HepG2 (cell line): Measurements from ENCODE around the gene DNAJB8. TPM values are rescaled to one million over a fixed set of nuclear protein-coding genes. Genes with fewer than 3 reads are reported as not detected.

Experiments
- ATAC-seq: fragments of 200-7000 bp; cut with Tn5 transposase; 3 replicates; pipeline ENCODE4 v1.9.1; 2020; ENCODE audit warnings: mild to moderate bottlenecking, moderate library complexity
- BruUV-seq: library from RNA; stranded (reverse); fragments of 400-500 nt; replicated peaks from 2 replicates; lab custom pipeline; 2021; lab: Mats Ljungman, UMichigan
- CTCF ChIA-PET: fragments of 300-600 bp; formaldehyde crosslinking; extraction: SDS; loops from one replicate; lab custom pipeline; 2021; ENCODE audit warnings: low total read pairs, inconsistent platforms, low intra/inter-chr PET ratio; lab: Yijun Ruan, JAX
- POLR2A ChIA-PET: fragments of 350-600 bp; sonication (Branson Sonifier 250); formaldehyde crosslinking; loops from one replicate; lab custom pipeline; 2020; ENCODE audit warnings: antibody characterized with exemption, inconsistent platforms; lab: Yijun Ruan, JAX
- DNase-seq: peaks from one replicate; pipeline ENCODE4 v3.0.0-alpha.2; 2015; ENCODE audit warnings: low spot score
- FAIRE-seq: peaks from 3 replicates; lab custom pipeline; 2011; peaks lifted over from hg19 to GRCh38; lab: Jason Lieb, UNC
- H2AFZ ChIP-seq: one replicate; pipeline ENCODE4 v1.6.1; 2011; ENCODE audit warnings: low read length, inconsistent platforms
- H3K27ac ChIP-seq: fragments of 300-600 bp; 3 replicates; pipeline ENCODE4 v1.8.0; 2011; ENCODE audit warnings: mixed run types, mild to moderate bottlenecking, mixed read lengths, low read length, inconsistent platforms; ENCODE audit not compliant: insufficient read depth; ENCODE audit errors: extremely low read length
- H3K27me3 ChIP-seq, 2 experiments: fragments of 200-600 bp in 1 of 2; 2 replicates in 1 of 2; 3 replicates in 1 of 2; pipeline versions ENCODE4 v1.6.0 to v1.8.0; 2011; ENCODE audit warnings: low read length in 2 of 2, mild to moderate bottlenecking in 2 of 2, moderate library complexity in 2 of 2, inconsistent platforms in 1 of 2; ENCODE audit not compliant: insufficient read depth in 2 of 2, control insufficient read depth in 1 of 2
- H3K36me3 ChIP-seq, 2 experiments: fragments of 200-600 bp in 1 of 2; replicated peaks in 1 of 2; 2 replicates in 1 of 2; 3 replicates in 1 of 2; pipeline versions ENCODE4 v1.5.1 to v1.8.0; 2011; ENCODE audit warnings: low read length in 2 of 2, inconsistent platforms in 1 of 2; ENCODE audit not compliant: insufficient read depth in 2 of 2, control insufficient read depth in 1 of 2
- H3K4me1 ChIP-seq: 2 replicates; pipeline ENCODE4 v1.5.1; 2012; ENCODE audit warnings: low read length, inconsistent platforms; ENCODE audit not compliant: insufficient read depth
- H3K4me2 ChIP-seq: 2 replicates; pipeline ENCODE4 v1.6.0; 2011; ENCODE audit warnings: low read depth, low read length, inconsistent platforms
- H3K4me3 ChIP-seq, 3 experiments: fragments of 200-600 bp in 1 of 3; sonication (generic), shearing (Covaris generic) in 1 of 3; replicated peaks in 1 of 3; 2 replicates each; pipeline ENCODE4 v1.5.1; 2011 to 2016; ENCODE audit warnings: low read length in 3 of 3, inconsistent platforms in 2 of 3, low read depth in 2 of 3, mild to moderate bottlenecking in 2 of 3, control low read depth in 1 of 3, mixed read lengths in 1 of 3; ENCODE audit not compliant: insufficient read depth in 1 of 3
- H3K79me2 ChIP-seq: one replicate; pipeline ENCODE4 v1.6.1; 2011; ENCODE audit warnings: low read length, inconsistent platforms; ENCODE audit not compliant: insufficient read depth
- H3K9ac ChIP-seq: 2 replicates; pipeline ENCODE4 v1.6.0; 2011; ENCODE audit warnings: mild to moderate bottlenecking, low read depth, low read length, inconsistent platforms; ENCODE audit not compliant: insufficient read depth
- H3K9me3 ChIP-seq: 2 replicates; pipeline ENCODE4 v1.5.1; 2012; ENCODE audit warnings: mild to moderate bottlenecking, low read length
- H4K20me1 ChIP-seq: 2 replicates; pipeline ENCODE4 v1.6.0; 2011; ENCODE audit warnings: inconsistent platforms, mild to moderate bottlenecking, low read length, moderate library complexity; ENCODE audit not compliant: insufficient read depth
- ATM ChIP-seq: fragments of 450-650 bp; IDR thresholded peaks from 2 replicates; pipeline ENCODE4 v1.7.1; 2017; ENCODE audit warnings: mild to moderate bottlenecking, borderline replicate concordance
- CBFB ChIP-seq: sonication (generic); formaldehyde crosslinking; IDR thresholded peaks from 2 replicates; pipeline ENCODE4 v1.4.0; 2020; ENCODE audit warnings: missing genetic modification reagents
- CEBPG ChIP-seq: IDR thresholded peaks from 2 replicates; pipeline ENCODE4 v1.6.1; 2016
- EED ChIP-seq: sonication (generic); formaldehyde crosslinking; IDR thresholded peaks from 2 replicates; pipeline ENCODE4 v1.5.0; 2020; ENCODE audit warnings: mild to moderate bottlenecking, missing genetic modification reagents
- IRX3 ChIP-seq: sonication (generic); formaldehyde crosslinking; IDR thresholded peaks from 2 replicates; pipeline ENCODE4 v1.8.1; 2023; ENCODE audit warnings: mild to moderate bottlenecking, low read depth, missing genetic modification reagents, borderline replicate concordance
- PHF8 ChIP-seq: sonication (generic); formaldehyde crosslinking; IDR thresholded peaks from 2 replicates; pipeline ENCODE4 v1.5.0; 2020; ENCODE audit warnings: missing genetic modification reagents
- SMC3 ChIP-seq: IDR thresholded peaks from 2 replicates; pipeline ENCODE4 v1.6.1; 2011; ENCODE audit warnings: low read length, improper control_type of control experiment
- USF2 ChIP-seq, 2 experiments: sonication (generic) in 1 of 2; formaldehyde crosslinking in 1 of 2; IDR thresholded peaks; 2 replicates each; pipeline versions ENCODE4 v1.5.1 to v1.6.1; 2011 to 2020; ENCODE audit warnings: borderline replicate concordance in 1 of 2, low read depth in 1 of 2, low read length in 1 of 2, mild to moderate bottlenecking in 1 of 2, missing genetic modification reagents in 1 of 2, moderate library complexity in 1 of 2
- ZNF160 ChIP-seq: sonication (generic); formaldehyde crosslinking; IDR thresholded peaks from 2 replicates; pipeline ENCODE4 v1.8.0; 2022; ENCODE audit warnings: mild to moderate bottlenecking, inconsistent platforms, missing genetic modification reagents
- ZNF30 ChIP-seq: sonication (generic); formaldehyde crosslinking; IDR thresholded peaks from 2 replicates; pipeline ENCODE4 v1.5.0; 2020; ENCODE audit warnings: mild to moderate bottlenecking, missing genetic modification reagents
- ZNF510 ChIP-seq: sonication (generic); formaldehyde crosslinking; IDR thresholded peaks from 2 replicates; pipeline ENCODE4 v1.4.0; 2020; ENCODE audit warnings: low read depth, mild to moderate bottlenecking, missing genetic modification reagents
- ZSCAN5A ChIP-seq: sonication (generic); formaldehyde crosslinking; IDR thresholded peaks from 2 replicates; pipeline ENCODE4 v1.8.0; 2022; ENCODE audit warnings: mild to moderate bottlenecking, missing genetic modification reagents, borderline replicate concordance
- WGBS: methylation state at CpG from one replicate; pipeline ENCODE4 v1.1.6; 2017; ENCODE audit warnings: low lambda C conversion rate; 5-methylcytosine and 5-hydroxymethylcytosine counted together
- in situ Hi-C: cut with HindIII; loops from 2 replicates; pipeline ENCODE4 v1.10.0; 2017; ENCODE audit warnings: low pct_unique_long_range_greater_than_20kb; ENCODE audit not compliant: extremely low pct_ligation_motif_present
- intact Hi-C: fragments of 100-400 bp; cut with micrococcal nuclease; formaldehyde crosslinking; loops from one replicate; pipeline ENCODE4 v1.10.0; 2022; ENCODE audit not compliant: unreplicated experiment
- polyA plus RNA-seq, 8 experiments: library from polyadenylated mRNA; depleted of rRNA in 3 of 8; stranded (reverse) in 7 of 8; unstranded in 1 of 8; fragments of >200 nt; fragmentation: Illumina TruSeq in 4 of 8; extraction: Trizol in 4 of 8; gene quantifications; 2 replicates each; pipeline versions ENCODE4 v1.2.1 to v1.2.3, GENCODE V29; 2011 to 2016; ENCODE audit warnings: low read depth in 4 of 8, missing spikeins in 1 of 8, mixed read lengths in 1 of 8; ENCODE audit not compliant: insufficient read depth in 1 of 8
- total RNA-seq, 5 experiments: library from RNA; depleted of rRNA; stranded (reverse); fragments of >200 nt; fragmentation: Illumina TruSeq; extraction: Trizol; gene quantifications; 2 replicates each; pipeline ENCODE4 v1.2.3, GENCODE V29; 2016; ENCODE audit warnings: low read depth in 1 of 5
- TF ChIP-seq, protein P1 (sequence below): sonication (generic); formaldehyde crosslinking; IDR thresholded peaks from 2 replicates; pipeline ENCODE4 v1.5.1; 2020; ENCODE audit warnings: missing genetic modification reagents, mild to moderate bottlenecking, borderline replicate concordance
- TF ChIP-seq, protein P2 (sequence below): sonication (generic); formaldehyde crosslinking; conservative IDR thresholded peaks from 2 replicates; pipeline ENCODE4 v1.8.0; 2022; ENCODE audit warnings: mild to moderate bottlenecking, moderate library complexity, missing genetic modification reagents

Gene DNAJB8
- total and polyA plus RNA-seq, 2 of the 13 experiments (the other 11 are each of a cell fraction or from before 2014, with no cell fraction given): not detected

GRCh38 chr3:128489674-128489926 is 22.9 kb upstream of the DNAJB8 start (continued):
- no peak for TF ChIP-seq USF2 (IDR thresholded peaks at IDR 0.05; ENCODE audit: low read depth, low read length)
- no peak for TF ChIP-seq USF2 (CRISPR knock-in tag; IDR thresholded peaks at IDR 0.05; ENCODE audit: borderline replicate concordance)
- no peak for TF ChIP-seq SMC3
- TF ChIP-seq ATM: no peak

DNA sequence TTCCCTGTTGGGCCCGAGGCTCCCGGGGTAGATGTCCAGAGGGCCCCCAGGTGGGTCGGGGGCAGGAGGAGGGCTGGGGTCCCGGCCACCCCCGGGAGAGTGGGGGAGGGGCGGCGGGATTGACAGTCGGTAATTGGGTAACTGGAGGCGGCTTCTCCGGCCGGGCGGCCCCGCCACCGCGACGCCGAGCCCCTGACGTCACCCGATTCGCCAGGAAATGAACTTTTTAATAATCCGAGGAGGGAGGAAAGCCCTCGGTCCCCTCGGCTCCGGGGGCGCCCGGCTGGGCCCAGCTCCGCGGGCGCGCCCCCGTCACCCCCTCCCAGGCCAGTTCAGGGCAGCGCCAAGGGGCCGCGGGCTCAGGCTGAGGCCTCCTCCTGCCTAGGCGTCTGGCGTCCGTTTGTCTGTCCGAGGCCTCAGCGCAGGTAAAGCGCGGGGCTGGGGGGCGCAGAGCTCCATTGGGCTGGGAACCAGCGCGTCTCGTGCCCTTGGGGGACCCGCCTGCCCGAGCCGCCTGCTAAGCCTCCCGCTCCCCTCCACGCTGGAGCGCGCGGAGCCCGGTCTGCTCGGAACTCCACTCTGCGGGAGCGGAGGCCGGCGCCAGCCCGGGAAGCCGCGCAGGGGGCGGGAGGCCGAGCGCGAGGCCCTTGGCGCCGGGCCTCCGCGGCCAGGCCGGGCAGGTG is 22.4 kb upstream of the DNAJB8 start:
- Histone ChIP-seq H3K4me2 (peak overlapping the region; percentile 94), H3K4me3 (peak overlapping the region; percentile 87 to 91 (median 87)), H3K9ac (peak overlapping the region; percentile 88), H3K27me3 (no peaks in the 10 kb centered on the region), H3K9me3 (no peaks in the 10 kb centered on the region), H3K27ac (peak overlapping the region; percentile 80), H3K36me3 (peaks cover 3 to 12% of the 10 kb centered on the region in 2 experiments; a peak in 3 of 5 replicates), H2AFZ (no peak overlapping the region), H4K20me1 (peaks cover 9% of the 10 kb centered on the region; the same call in 1 of the 2 replicates), H3K79me2 (peaks cover 8% of the 10 kb centered on the region), H3K4me1 (peaks cover 43% of the 10 kb centered on the region)
- intact Hi-C loops (loop anchor here (2.0 kb wide), 1 partner anchor 62 kb away; no protein-coding TSS in a partner anchor), in situ Hi-C loops (loop anchor here (5.0 kb wide), 2 partner anchors 62 to 182 kb away; no protein-coding TSS in a partner anchor)
- 1% methylated on average over 15 of the region's 71 CpGs for WGBS
- FAIRE-seq (no peak), DNase-seq (peak; percentile 65), ATAC-seq (peak; percentile 6)
- ChIA-PET POLR2A (interaction anchor here (0.6 to 0.9 kb wide), 2 partner anchors 88 to 175 kb away, joined by 3 read pairs; no protein-coding TSS in a partner anchor), CTCF (no interaction called here)
- no TSS peak for BruUV-seq
- TF ChIP-seq ZNF510 (CRISPR knock-in tag) (0 out of 2 replicates have a peak, but pooled peaks have one; percentile 18), ZSCAN5A (CRISPR knock-in tag) (no peak), ZNF30 (CRISPR knock-in tag) (0 out of 2 replicates have a peak, but pooled peaks have one; percentile 48), CBFB (peak; percentile 14; the same call in 1 of the 2 replicates), ZNF160 (no peak; the same call in 1 of the 2 replicates), IRX3 (CRISPR knock-in tag) (0 out of 2 replicates have a peak, but pooled peaks have one; percentile 21), EED (CRISPR knock-in tag) (peak; percentile 49; the same call in 1 of the 2 replicates), PHF8 (CRISPR knock-in tag) (peak; percentile 53), CEBPG (CRISPR knock-in tag) (0 out of 2 replicates have a peak, but pooled peaks have one; percentile 7)
- TF ChIP-seq, protein P1, sequence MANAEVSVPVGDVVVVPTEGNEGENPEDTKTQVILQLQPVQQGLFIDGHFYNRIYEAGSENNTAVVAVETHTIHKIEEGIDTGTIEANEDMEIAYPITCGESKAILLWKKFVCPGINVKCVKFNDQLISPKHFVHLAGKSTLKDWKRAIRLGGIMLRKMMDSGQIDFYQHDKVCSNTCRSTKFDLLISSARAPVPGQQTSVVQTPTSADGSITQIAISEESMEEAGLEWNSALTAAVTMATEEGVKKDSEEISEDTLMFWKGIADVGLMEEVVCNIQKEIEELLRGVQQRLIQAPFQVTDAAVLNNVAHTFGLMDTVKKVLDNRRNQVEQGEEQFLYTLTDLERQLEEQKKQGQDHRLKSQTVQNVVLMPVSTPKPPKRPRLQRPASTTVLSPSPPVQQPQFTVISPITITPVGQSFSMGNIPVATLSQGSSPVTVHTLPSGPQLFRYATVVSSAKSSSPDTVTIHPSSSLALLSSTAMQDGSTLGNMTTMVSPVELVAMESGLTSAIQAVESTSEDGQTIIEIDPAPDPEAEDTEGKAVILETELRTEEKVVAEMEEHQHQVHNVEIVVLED (CRISPR knock-in tag): peak; percentile 17; the same call in 1 of the 2 replicates
- TF ChIP-seq, protein P2, sequence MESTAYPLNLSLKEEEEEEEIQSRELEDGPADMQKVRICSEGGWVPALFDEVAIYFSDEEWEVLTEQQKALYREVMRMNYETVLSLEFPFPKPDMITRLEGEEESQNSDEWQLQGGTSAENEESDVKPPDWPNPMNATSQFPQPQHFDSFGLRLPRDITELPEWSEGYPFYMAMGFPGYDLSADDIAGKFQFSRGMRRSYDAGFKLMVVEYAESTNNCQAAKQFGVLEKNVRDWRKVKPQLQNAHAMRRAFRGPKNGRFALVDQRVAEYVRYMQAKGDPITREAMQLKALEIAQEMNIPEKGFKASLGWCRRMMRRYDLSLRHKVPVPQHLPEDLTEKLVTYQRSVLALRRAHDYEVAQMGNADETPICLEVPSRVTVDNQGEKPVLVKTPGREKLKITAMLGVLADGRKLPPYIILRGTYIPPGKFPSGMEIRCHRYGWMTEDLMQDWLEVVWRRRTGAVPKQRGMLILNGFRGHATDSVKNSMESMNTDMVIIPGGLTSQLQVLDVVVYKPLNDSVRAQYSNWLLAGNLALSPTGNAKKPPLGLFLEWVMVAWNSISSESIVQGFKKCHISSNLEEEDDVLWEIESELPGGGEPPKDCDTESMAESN (CRISPR knock-in tag): 0 out of 2 replicates have a peak, but pooled peaks have one; percentile 6
